Sigmoid colon (tissue), 4 donors: ENCODE data around the gene TSEN34.

Experiments used
- CTCF ChIP-seq, 4 experiments: fragments of 450-650 bp in 3 of 4; fragments of 200-600 bp in 1 of 4; IDR thresholded peaks; one replicate each; pipeline ENCODE4 v1.5.1; 2016 to 2019; ENCODE audit warnings: antibody characterized with exemption in 4 of 4, mild to moderate bottlenecking in 3 of 4, moderate library complexity in 2 of 4
- EP300 ChIP-seq, 4 donors: sonication (generic); formaldehyde crosslinking; IDR thresholded peaks; one replicate each; pipeline ENCODE4 v1.6.1; 2017; ENCODE audit warnings: antibody characterized with exemption in 4 of 4
- POLR2A ChIP-seq, 2 donors: fragments of 450-650 bp; IDR thresholded peaks; one replicate each; pipeline ENCODE4 v1.6.1; 2016; ENCODE audit warnings: antibody characterized with exemption in 2 of 2, mild to moderate bottlenecking in 2 of 2, moderate library complexity in 2 of 2
- POLR2AphosphoS5 ChIP-seq, 4 donors: sonication (generic); formaldehyde crosslinking; IDR thresholded peaks; one replicate each; pipeline ENCODE4 v1.6.1; 2017; ENCODE audit warnings: antibody characterized with exemption in 4 of 4

DNA sequence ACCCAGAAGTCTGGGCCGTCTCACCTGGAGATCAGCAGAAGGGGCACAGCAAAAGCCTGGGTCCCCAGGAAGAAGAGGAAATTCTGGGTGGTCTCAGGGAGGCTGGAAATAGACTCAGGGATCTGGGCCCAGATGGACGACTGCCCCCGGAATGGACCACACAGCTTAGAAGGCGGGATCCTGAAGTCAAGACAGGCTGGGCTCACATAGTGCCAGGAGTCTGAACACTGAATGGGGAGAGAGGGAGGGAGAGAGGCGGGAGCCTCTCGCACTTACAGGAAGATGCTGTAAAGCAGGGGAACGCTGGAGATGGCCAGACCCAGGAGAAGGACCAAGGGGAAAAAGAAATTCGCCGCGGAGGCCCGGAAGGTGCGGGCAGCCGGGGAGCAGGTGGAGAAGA is 30.3 kb upstream of the TSEN34 start:
- TF ChIP-seq CTCF (IDR thresholded peaks at IDR 0.05) (no peak), POLR2A (IDR thresholded peaks at IDR 0.05) (no peak), EP300 (IDR thresholded peaks at IDR 0.05) (no peak), POLR2AphosphoS5 (IDR thresholded peaks at IDR 0.05) (no peak)
